ENCODE results near the gene CDKN1B. TPM values are rescaled to one million over a fixed set of nuclear protein-coding genes. Genes with fewer than 3 reads are reported as not detected.

Gene CDKN1B
- total and polyA plus RNA-seq, 7 donors: 36.8 to 106 (median 52.5) TPM

GRCh38 chr12:12699345-12699744 is 17.8 kb upstream of the CDKN1B start:
- intact Hi-C loops (cut with DNase I): loop anchor here (5.0 kb wide), 1 partner anchor 137 kb away; the partner anchor contains the start of gene DUSP16
- no peaks in the 10 kb centered on the region for H3K27me3 ChIP-seq
- no peak overlapping the region for H3K4me3 ChIP-seq
- DNase-seq: no peak
- H3K9me3 ChIP-seq: no peaks in the 10 kb centered on the region
- no peaks in the 10 kb centered on the region for H3K36me3 ChIP-seq
- no peak overlapping the region for H3K27ac ChIP-seq
- H3K4me1 ChIP-seq: peaks cover 0 to 15% (median 4%) of the 10 kb centered on the region in 4 donors
- TF ChIP-seq POLR2AphosphoS5 (IDR thresholded peaks at IDR 0.05) (no peak), POLR2A (IDR thresholded peaks at IDR 0.05) (no peak)
- TF ChIP-seq, protein P1, sequence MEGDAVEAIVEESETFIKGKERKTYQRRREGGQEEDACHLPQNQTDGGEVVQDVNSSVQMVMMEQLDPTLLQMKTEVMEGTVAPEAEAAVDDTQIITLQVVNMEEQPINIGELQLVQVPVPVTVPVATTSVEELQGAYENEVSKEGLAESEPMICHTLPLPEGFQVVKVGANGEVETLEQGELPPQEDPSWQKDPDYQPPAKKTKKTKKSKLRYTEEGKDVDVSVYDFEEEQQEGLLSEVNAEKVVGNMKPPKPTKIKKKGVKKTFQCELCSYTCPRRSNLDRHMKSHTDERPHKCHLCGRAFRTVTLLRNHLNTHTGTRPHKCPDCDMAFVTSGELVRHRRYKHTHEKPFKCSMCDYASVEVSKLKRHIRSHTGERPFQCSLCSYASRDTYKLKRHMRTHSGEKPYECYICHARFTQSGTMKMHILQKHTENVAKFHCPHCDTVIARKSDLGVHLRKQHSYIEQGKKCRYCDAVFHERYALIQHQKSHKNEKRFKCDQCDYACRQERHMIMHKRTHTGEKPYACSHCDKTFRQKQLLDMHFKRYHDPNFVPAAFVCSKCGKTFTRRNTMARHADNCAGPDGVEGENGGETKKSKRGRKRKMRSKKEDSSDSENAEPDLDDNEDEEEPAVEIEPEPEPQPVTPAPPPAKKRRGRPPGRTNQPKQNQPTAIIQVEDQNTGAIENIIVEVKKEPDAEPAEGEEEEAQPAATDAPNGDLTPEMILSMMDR (IDR thresholded peaks at IDR 0.05): no peak
- WGBS, 2 donors: 71 to 91% methylated on average over 1 of the region's 1 CpG

- TF ChIP-seq POLR2A (IDR thresholded peaks at IDR 0.05) (no peak), POLR2AphosphoS5 (IDR thresholded peaks at IDR 0.05) (no peak), EP300 (IDR thresholded peaks at IDR 0.05) (no peak)
- TF ChIP-seq, protein P1 (IDR thresholded peaks at IDR 0.05): no peak
- Histone ChIP-seq H3K27ac (no peak overlapping the region), H3K36me3 (no peaks in the 10 kb centered on the region), H3K27me3 (no peaks in the 10 kb centered on the region), H3K4me3 (no peak overlapping the region), H3K4me1 (peaks cover 0 to 17% (median 6%) of the 10 kb centered on the region in 4 donors), H3K9me3 (no peaks in the 10 kb centered on the region)
- intact Hi-C loops (cut with DNase I): loop anchor here (5.0 kb wide), 1 partner anchor 43 kb away; no protein-coding TSS in a partner anchor
- no peak for DNase-seq
Observed at GRCh38 chr12:12700254-12700653, 16.9 kb upstream of the CDKN1B start.

DNA sequence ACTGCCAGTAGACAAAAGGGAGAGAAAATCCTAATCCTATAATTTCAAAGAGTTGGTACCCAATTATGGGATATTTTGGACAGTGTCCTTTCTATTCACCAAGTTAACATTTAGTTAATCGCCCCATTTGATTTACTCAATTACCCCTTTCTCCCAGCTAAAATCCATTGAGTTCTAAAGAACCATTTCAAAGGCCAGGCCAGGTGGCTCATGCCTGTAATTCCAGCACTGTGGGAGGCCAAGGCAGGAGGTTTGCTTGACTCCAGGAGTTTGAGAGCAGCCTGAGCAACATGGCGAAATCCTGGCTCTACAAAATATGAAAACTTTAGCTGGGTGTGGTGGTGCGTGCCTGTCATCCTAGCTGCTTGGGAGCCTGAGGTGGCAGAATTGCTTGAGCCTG is 15.7 kb upstream of the CDKN1B start:
- Histone ChIP-seq H3K9me3 (no peaks in the 10 kb centered on the region), H3K4me3 (no peak overlapping the region), H3K36me3 (no peaks in the 10 kb centered on the region), H3K27ac (no peak overlapping the region), H3K4me1 (peaks cover 0 to 12% (median 6%) of the 10 kb centered on the region in 4 donors), H3K27me3 (no peaks in the 10 kb centered on the region)
- 97 to 98% methylated on average over 3 of the region's 3 CpGs for WGBS, 2 donors
- intact Hi-C loops (cut with DNase I): loop anchor here (5.0 kb wide), 1 partner anchor 44 kb away; no protein-coding TSS in a partner anchor
- TF ChIP-seq, protein P1 (IDR thresholded peaks at IDR 0.05): no peak
- TF ChIP-seq EP300 (IDR thresholded peaks at IDR 0.05) (no peak), POLR2AphosphoS5 (IDR thresholded peaks at IDR 0.05) (no peak), POLR2A (IDR thresholded peaks at IDR 0.05) (no peak)
- DNase-seq: no peak

DNA sequence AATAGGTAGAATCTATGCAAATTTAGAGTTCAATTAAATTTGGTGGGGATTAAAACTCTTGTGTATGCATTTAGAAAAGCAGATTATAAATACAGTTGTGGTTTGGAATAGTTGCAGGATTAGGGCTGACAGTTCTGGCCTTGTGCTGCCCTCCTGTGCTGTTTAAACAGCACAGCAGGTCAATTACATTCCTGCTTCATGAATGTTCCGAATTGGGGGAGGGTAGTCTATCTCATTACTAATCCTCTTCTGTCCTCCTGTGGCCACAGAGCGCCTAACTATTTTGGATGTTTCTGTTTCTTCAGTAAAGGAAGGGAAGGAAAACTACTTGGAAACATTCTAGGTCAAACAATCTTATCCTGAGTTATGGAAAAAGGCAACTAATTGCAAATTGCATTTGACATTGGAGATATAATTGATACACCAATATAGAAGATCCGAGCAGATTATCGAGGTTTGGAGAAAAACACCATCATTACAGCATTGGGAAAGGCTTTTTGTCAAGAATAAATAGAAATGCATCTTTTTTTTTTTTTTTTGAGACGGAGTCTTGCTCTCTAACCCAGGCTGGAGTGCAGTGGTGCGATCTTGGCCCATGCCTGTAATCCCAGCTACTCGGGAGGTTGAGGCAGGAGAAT is 12.5 kb upstream of the CDKN1B start:
- TF ChIP-seq, protein P1 (IDR thresholded peaks at IDR 0.05): peak; percentile 84 to 97 (median 93)
- TF ChIP-seq POLR2A (IDR thresholded peaks at IDR 0.05): no peak
- TF ChIP-seq EP300 (IDR thresholded peaks at IDR 0.05): peak in 1 of 4 donors; percentile 8
- TF ChIP-seq POLR2AphosphoS5 (IDR thresholded peaks at IDR 0.05): peak in 3 of 4 donors; percentile 47 to 52 (median 50)
- Histone ChIP-seq H3K27ac (peak overlapping the region in 3 of 4 donors; percentile 25 to 50 (median 43)), H3K9me3 (no peaks in the 10 kb centered on the region), H3K27me3 (no peaks in the 10 kb centered on the region), H3K4me3 (no peak overlapping the region), H3K36me3 (no peaks in the 10 kb centered on the region), H3K4me1 (peaks cover 0 to 6% (median 6%) of the 10 kb centered on the region in 4 donors)
- DNase-seq: peak; percentile 79
- WGBS, 2 donors: 46 to 59% methylated on average over 7 of the region's 7 CpGs
- intact Hi-C loops (cut with DNase I): loop anchor here (2.0 to 5.0 kb wide), 2 partner anchors 47 to 328 kb away; no protein-coding TSS in a partner anchor
